Fibroblast of skin of left quadriceps (primary cell): ENCODE measurements around the gene CST3.
A peak's percentile ranks its signal among the peaks of the same experiment; 100 is the strongest.
"Not testable (repeated sequence)": the region's sequence is repeated elsewhere in the genome, so short reads cannot be mapped to it uniquely, and the experiment has no call there.

Experiments used
- DNase-seq, 2 experiments: peaks; one replicate each; pipeline ENCODE4 v3.0.0-alpha.2; 2013; ENCODE audit warnings: low read depth in 2 of 2

Gene CST3

GRCh38 chr20:23662276-23662870, 24.6 kb upstream of the CST3 start:
- no peak for DNase-seq

- no peak for DNase-seq
These were observed 23.3 kb upstream of the CST3 start for GRCh38 chr20:23661002-23661429.

GRCh38 chr20:23659989-23660837, 22.5 kb upstream of the CST3 start:
- peak; percentile 9 to 14 for DNase-seq

GRCh38 chr20:23659610-23659988, 21.8 kb upstream of the CST3 start:
- not testable (repeated sequence) for DNase-seq

GRCh38 chr20:23658989-23659609, 21.3 kb upstream of the CST3 start:
- DNase-seq: no peak

GRCh38 chr20:23658336-23658735, 20.6 kb upstream of the CST3 start:
- no peak for DNase-seq

- DNase-seq: no peak
These were observed 19.4 kb upstream of the CST3 start for GRCh38 chr20:23657202-23657601.

- no peak for DNase-seq
These were observed 18.6 kb upstream of the CST3 start for GRCh38 chr20:23656372-23656771.

GRCh38 chr20:23655491-23656211, 17.9 kb upstream of the CST3 start:
- no peak for DNase-seq

GRCh38 chr20:23654717-23655116, 17.0 kb upstream of the CST3 start:
- no peak for DNase-seq

- no peak for DNase-seq
These were observed 16.2 kb upstream of the CST3 start for GRCh38 chr20:23654000-23654399.

GRCh38 chr20:23653400-23653938, 15.7 kb upstream of the CST3 start:
- no peak for DNase-seq

- no peak for DNase-seq
These were observed 15.2 kb upstream of the CST3 start for GRCh38 chr20:23652926-23653325.

GRCh38 chr20:23652371-23652770, 14.6 kb upstream of the CST3 start:
- no peak for DNase-seq

GRCh38 chr20:23651117-23651516, 13.4 kb upstream of the CST3 start:
- no peak for DNase-seq

- DNase-seq: no peak
These were observed 12.2 kb upstream of the CST3 start for GRCh38 chr20:23649830-23650417.

GRCh38 chr20:23649242-23649641, 11.5 kb upstream of the CST3 start:
- no peak for DNase-seq

- no peak for DNase-seq
These were observed 9.6 kb upstream of the CST3 start for GRCh38 chr20:23647346-23647745.

GRCh38 chr20:23646106-23646873, 8.5 kb upstream of the CST3 start:
- no peak for DNase-seq

- no peak for DNase-seq
These were observed 7.8 kb upstream of the CST3 start for GRCh38 chr20:23645575-23645974.

GRCh38 chr20:23644164-23644563, 6.4 kb upstream of the CST3 start:
- no peak for DNase-seq
